HL-60 (cell line): ENCODE data around the gene IGFN1.

Experiments used
- GABPA ChIP-seq: IDR thresholded peaks from 2 replicates; pipeline ENCODE4 v1.6.1; 2012; ENCODE audit warnings: low read depth
- POLR2AphosphoS5 ChIP-seq: IDR thresholded peaks from 2 replicates; pipeline ENCODE4 v1.6.1; 2012; ENCODE audit warnings: low read depth
- SPI1 ChIP-seq: IDR thresholded peaks from 2 replicates; pipeline ENCODE4 v1.6.1; 2012; ENCODE audit warnings: low read depth, mild to moderate bottlenecking, borderline replicate concordance
- TF ChIP-seq, protein P1 (sequence below): IDR thresholded peaks from one replicate; pipeline ENCODE4 v1.5.1; 2011; ENCODE audit warnings: low read length, control low read depth, inconsistent platforms; ENCODE audit not compliant: insufficient read depth
- TF ChIP-seq, protein P2 (sequence below): IDR thresholded peaks from 2 replicates; pipeline ENCODE4 v1.6.1; 2012; ENCODE audit warnings: low read depth; ENCODE audit not compliant: insufficient replicate concordance

DNA sequence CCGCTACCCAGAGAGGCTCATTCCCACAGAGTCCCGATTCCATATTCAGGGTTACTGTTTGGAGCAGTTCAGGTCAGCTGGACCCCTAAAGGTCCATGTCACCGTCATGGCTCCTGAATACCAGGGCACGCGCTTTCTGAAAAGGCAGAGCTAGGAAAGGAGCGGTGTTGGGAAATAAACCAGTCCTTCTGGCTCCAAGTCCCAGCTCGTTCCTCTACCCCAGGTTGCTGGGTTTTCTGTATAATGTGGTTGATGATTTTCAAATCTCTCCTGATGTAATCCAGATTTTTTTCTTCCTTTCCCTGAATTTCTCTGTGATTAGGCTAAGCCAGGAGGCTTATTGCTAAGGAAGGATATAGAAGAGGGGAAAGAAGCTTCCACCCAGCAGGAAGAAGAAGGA lies 78.7 kb downstream of the IGFN1 start:
- TF ChIP-seq, protein P1, sequence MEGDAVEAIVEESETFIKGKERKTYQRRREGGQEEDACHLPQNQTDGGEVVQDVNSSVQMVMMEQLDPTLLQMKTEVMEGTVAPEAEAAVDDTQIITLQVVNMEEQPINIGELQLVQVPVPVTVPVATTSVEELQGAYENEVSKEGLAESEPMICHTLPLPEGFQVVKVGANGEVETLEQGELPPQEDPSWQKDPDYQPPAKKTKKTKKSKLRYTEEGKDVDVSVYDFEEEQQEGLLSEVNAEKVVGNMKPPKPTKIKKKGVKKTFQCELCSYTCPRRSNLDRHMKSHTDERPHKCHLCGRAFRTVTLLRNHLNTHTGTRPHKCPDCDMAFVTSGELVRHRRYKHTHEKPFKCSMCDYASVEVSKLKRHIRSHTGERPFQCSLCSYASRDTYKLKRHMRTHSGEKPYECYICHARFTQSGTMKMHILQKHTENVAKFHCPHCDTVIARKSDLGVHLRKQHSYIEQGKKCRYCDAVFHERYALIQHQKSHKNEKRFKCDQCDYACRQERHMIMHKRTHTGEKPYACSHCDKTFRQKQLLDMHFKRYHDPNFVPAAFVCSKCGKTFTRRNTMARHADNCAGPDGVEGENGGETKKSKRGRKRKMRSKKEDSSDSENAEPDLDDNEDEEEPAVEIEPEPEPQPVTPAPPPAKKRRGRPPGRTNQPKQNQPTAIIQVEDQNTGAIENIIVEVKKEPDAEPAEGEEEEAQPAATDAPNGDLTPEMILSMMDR, result no peak
- TF ChIP-seq, protein P2, sequence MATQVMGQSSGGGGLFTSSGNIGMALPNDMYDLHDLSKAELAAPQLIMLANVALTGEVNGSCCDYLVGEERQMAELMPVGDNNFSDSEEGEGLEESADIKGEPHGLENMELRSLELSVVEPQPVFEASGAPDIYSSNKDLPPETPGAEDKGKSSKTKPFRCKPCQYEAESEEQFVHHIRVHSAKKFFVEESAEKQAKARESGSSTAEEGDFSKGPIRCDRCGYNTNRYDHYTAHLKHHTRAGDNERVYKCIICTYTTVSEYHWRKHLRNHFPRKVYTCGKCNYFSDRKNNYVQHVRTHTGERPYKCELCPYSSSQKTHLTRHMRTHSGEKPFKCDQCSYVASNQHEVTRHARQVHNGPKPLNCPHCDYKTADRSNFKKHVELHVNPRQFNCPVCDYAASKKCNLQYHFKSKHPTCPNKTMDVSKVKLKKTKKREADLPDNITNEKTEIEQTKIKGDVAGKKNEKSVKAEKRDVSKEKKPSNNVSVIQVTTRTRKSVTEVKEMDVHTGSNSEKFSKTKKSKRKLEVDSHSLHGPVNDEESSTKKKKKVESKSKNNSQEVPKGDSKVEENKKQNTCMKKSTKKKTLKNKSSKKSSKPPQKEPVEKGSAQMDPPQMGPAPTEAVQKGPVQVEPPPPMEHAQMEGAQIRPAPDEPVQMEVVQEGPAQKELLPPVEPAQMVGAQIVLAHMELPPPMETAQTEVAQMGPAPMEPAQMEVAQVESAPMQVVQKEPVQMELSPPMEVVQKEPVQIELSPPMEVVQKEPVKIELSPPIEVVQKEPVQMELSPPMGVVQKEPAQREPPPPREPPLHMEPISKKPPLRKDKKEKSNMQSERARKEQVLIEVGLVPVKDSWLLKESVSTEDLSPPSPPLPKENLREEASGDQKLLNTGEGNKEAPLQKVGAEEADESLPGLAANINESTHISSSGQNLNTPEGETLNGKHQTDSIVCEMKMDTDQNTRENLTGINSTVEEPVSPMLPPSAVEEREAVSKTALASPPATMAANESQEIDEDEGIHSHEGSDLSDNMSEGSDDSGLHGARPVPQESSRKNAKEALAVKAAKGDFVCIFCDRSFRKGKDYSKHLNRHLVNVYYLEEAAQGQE, result no peak
- TF ChIP-seq POLR2AphosphoS5, result no peak
- TF ChIP-seq GABPA, result no peak
- no peak for TF ChIP-seq SPI1
